ENCODE data around the gene ST6GALNAC1. TPM values are rescaled to one million over a fixed set of nuclear protein-coding genes. Genes with fewer than 3 reads are reported as not detected.

ST6GALNAC1 gene
- total RNA-seq, 1 experiment from 2014 or later = not detected

GRCh38 chr17:76633628-76634328 lies 9.8 kb downstream of the ST6GALNAC1 start:
- Mint-ChIP-seq H3K9me3 (ENCODE audit: unreplicated experiment) (no peaks in the 10 kb centered on the region), H3K36me3 (ENCODE audit: insufficient read depth, unreplicated experiment) (no peaks in the 10 kb centered on the region), H3K27me3 (ENCODE audit: insufficient read depth, unreplicated experiment) (no peaks in the 10 kb centered on the region), H3K27ac (ENCODE audit: low read depth, unreplicated experiment) (no peak overlapping the region), H3K4me1 (ENCODE audit: insufficient read depth, unreplicated experiment) (no peaks in the 10 kb centered on the region), H3K4me3 (ENCODE audit: unreplicated experiment) (no peak overlapping the region)
- POLR2A ChIA-PET = interaction anchor here (0.7 kb wide), 1 partner anchor 69 kb away, joined by 3 read pairs; no protein-coding TSS in a partner anchor
- BruUV-seq (replicated peaks) = no TSS peak
- DNase-seq (ENCODE audit: unreplicated experiment) = no peak
- TF ChIP-seq CTCF (IDR thresholded peaks at IDR 0.05; ENCODE audit: unreplicated experiment) = no peak
- CTCF ChIA-PET = interaction anchor here (1.2 to 1.7 kb wide), 3 partner anchors 10 to 111 kb away, joined by 4 to 11 read pairs (median 9); no protein-coding TSS in a partner anchor
- intact Hi-C loops (cut with micrococcal nuclease) = no loop called here

DNA sequence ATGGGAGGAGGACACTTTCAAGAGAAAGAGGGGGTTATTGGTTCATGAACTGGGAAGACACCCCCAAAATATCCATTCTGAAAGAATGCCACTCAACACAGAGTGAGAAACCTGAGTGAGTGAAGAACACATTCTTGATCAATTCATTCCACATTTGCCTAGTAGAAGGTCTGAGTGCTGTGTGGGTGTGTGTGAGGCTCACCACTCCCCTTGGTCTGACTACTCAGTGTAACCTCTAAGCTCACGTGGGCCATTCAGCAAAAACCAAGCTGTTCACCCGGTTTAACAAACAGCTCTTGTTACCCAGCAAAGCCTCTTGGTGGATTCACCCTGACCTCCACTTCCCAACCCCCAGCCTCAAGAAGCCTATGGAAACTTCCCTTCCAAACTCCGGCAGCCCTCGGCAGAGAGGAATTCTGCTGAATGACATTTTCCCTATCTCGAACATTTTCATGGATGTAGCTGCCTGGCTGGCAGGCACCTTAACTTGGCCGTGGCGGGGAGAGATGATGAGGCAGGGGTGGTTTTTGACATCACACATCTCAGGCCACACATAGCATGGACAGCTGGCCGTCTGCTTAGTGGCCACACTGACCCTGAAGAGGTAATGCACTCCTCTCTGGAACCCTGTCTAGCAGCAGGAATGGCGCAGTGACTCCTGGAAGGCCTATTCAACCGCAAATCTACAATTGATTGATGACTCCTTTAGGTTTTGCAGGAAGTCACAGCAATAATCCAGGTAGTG lies 11.6 kb downstream of the ST6GALNAC1 start:
- no peak overlapping the region for H3K4me3 Mint-ChIP-seq (ENCODE audit: unreplicated experiment)
- no TSS peak for BruUV-seq (replicated peaks)
- no peaks in the 10 kb centered on the region for H3K4me1 Mint-ChIP-seq (ENCODE audit: insufficient read depth, unreplicated experiment)
- CTCF ChIA-PET = interaction anchor here (0.6 kb wide), 1 partner anchor 75 kb away, joined by 3 read pairs; no protein-coding TSS in a partner anchor
- no peaks in the 10 kb centered on the region for H3K36me3 Mint-ChIP-seq (ENCODE audit: insufficient read depth, unreplicated experiment)
- POLR2A ChIA-PET = interaction anchor here (0.6 kb wide), 1 partner anchor 1493 kb away, joined by 3 read pairs; no protein-coding TSS in a partner anchor
- intact Hi-C loops (cut with micrococcal nuclease) = no loop called here
- no peak overlapping the region for H3K27ac Mint-ChIP-seq (ENCODE audit: low read depth, unreplicated experiment)
- H3K9me3 Mint-ChIP-seq (ENCODE audit: unreplicated experiment) = no peaks in the 10 kb centered on the region
- no peak for TF ChIP-seq CTCF (IDR thresholded peaks at IDR 0.05; ENCODE audit: unreplicated experiment)
- H3K27me3 Mint-ChIP-seq (ENCODE audit: insufficient read depth, unreplicated experiment) = no peaks in the 10 kb centered on the region
- no peak for DNase-seq (ENCODE audit: unreplicated experiment)

DNA sequence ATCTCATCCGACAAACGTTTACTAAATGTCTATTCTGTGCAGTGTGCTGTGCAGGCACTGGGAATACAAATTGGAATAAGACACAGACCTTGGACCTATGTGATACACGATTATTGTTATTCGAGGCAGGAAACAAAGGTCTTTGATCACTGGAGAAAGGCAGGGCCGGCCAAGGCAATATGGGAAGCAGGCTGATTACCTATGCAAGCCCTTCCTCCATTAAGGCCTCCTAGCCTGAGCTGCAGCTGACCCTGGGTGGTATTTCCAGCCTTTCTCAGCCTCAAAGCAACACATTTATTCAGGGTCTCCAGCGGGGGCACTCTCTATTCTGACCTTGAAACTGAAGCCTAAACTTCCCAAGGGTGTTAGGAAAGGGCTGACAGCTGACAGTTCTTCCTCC lies 13.4 kb downstream of the ST6GALNAC1 start:
- H3K9me3 Mint-ChIP-seq (ENCODE audit: unreplicated experiment) = no peaks in the 10 kb centered on the region
- H3K27me3 Mint-ChIP-seq (ENCODE audit: insufficient read depth, unreplicated experiment) = no peaks in the 10 kb centered on the region
- POLR2A ChIA-PET = no interaction called here
- no TSS peak for BruUV-seq (replicated peaks)
- no peak overlapping the region for H3K4me3 Mint-ChIP-seq (ENCODE audit: unreplicated experiment)
- TF ChIP-seq CTCF (IDR thresholded peaks at IDR 0.05; ENCODE audit: unreplicated experiment) = no peak
- DNase-seq (ENCODE audit: unreplicated experiment) = no peak
- CTCF ChIA-PET = interaction anchor here (1.3 kb wide), 1 partner anchor 68 kb away, joined by 3 read pairs; no protein-coding TSS in a partner anchor
- H3K27ac Mint-ChIP-seq (ENCODE audit: low read depth, unreplicated experiment) = no peak overlapping the region
- H3K36me3 Mint-ChIP-seq (ENCODE audit: insufficient read depth, unreplicated experiment) = no peaks in the 10 kb centered on the region
- intact Hi-C loops (cut with micrococcal nuclease) = no loop called here
- H3K4me1 Mint-ChIP-seq (ENCODE audit: insufficient read depth, unreplicated experiment) = peaks cover 6% of the 10 kb centered on the region

DNA sequence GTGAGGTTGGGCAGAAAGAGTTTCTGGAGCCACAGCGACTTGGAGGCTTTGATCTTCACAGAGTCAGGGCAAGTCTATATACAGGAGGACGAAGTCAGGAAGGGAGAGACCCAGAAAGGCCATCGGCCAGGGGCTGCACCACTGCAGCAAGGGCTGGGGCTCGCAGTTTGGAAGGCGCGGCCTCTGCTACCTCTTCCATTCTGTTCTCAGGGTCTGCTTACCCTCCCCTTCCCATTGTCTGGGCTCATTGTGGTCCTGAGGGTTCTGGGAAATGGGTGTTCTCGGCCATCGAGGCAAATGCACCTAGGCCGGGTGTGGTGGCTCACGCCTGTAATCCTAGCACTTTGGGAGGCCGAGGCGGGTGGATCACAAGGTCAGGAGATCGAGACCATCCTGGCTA lies 16.0 kb downstream of the ST6GALNAC1 start:
- intact Hi-C loops (cut with micrococcal nuclease) = no loop called here

More for the DNA sequence above, 16.0 kb downstream of the ST6GALNAC1 start:
- no peak overlapping the region for H3K4me3 Mint-ChIP-seq (ENCODE audit: unreplicated experiment)
- BruUV-seq (replicated peaks) = no TSS peak
- no peak for TF ChIP-seq CTCF (IDR thresholded peaks at IDR 0.05; ENCODE audit: unreplicated experiment)
- DNase-seq (ENCODE audit: unreplicated experiment) = no peak
- POLR2A ChIA-PET = no interaction called here
- peaks cover 14% of the 10 kb centered on the region for H3K4me1 Mint-ChIP-seq (ENCODE audit: insufficient read depth, unreplicated experiment)
- CTCF ChIA-PET = interaction anchor here (0.8 to 1.0 kb wide), 2 partner anchors 48 to 104 kb away, joined by 3 to 4 read pairs; no protein-coding TSS in a partner anchor
- no peaks in the 10 kb centered on the region for H3K27me3 Mint-ChIP-seq (ENCODE audit: insufficient read depth, unreplicated experiment)
- H3K36me3 Mint-ChIP-seq (ENCODE audit: insufficient read depth, unreplicated experiment) = no peaks in the 10 kb centered on the region
- no peaks in the 10 kb centered on the region for H3K9me3 Mint-ChIP-seq (ENCODE audit: unreplicated experiment)
- no peak overlapping the region for H3K27ac Mint-ChIP-seq (ENCODE audit: low read depth, unreplicated experiment)

Data from MCF 10A (cell line).